ENCODE measurements around the gene STEAP1B.

Gene STEAP1B

DNA sequence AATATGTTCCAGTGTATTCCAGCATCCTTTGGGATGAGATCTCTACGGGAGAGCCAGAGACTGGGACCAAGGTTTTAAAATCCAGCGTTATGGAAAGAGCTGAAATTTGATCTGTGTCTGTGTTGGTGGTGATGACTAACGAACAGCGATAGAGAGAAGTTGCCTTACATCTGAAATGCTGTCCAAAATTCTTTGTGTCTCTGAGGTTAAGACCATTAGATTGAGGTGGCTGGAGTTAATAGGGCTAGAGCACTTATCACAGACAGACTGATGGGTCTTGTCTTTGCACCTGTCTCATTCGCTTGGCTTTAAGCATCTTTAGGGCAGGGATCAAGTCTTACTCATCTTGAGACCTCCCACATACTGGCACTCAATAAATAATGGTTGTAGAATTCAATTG, 102.0 kb downstream of the STEAP1B start:
- no peak for ATAC-seq

DNA sequence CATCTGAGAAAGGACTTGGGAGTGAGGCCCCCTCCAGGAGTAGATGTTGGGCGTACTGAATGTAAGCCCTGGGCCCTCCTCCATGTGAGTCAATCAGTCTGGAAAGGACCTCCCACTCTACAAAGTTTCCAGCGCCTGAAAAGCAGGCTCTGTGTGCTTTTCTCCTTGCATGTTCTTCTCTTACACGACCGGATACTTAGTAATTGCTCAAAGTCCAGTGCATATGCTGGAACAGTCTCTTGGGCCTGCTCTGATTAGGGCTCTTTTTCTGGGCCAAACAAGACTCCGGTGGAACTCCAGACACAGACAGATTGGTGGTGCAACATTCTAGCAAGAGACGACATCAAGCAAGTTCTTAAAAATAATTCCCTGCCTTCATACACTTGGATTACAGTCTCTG, 104.8 kb downstream of the STEAP1B start:
- ATAC-seq: no peak

DNA sequence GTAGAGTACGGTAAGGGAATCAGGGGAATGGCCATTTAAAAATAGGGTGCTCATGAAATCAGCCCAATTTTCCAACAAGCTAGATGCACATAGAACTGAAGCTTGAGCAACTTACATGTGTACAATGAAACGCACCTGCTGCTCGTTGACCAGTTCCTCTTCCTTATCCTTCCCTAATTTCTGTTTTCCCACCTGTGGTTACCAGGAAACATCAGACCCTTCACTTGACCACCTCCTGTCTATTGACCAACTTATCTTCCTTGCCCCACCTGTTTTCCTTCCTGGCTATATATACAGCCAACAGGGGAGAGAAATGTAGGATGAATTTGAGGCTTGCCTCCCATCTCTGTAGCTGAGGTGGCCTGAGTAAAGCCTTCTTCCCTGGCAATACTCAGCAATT, 105.2 kb downstream of the STEAP1B start:
- ATAC-seq: no peak

DNA sequence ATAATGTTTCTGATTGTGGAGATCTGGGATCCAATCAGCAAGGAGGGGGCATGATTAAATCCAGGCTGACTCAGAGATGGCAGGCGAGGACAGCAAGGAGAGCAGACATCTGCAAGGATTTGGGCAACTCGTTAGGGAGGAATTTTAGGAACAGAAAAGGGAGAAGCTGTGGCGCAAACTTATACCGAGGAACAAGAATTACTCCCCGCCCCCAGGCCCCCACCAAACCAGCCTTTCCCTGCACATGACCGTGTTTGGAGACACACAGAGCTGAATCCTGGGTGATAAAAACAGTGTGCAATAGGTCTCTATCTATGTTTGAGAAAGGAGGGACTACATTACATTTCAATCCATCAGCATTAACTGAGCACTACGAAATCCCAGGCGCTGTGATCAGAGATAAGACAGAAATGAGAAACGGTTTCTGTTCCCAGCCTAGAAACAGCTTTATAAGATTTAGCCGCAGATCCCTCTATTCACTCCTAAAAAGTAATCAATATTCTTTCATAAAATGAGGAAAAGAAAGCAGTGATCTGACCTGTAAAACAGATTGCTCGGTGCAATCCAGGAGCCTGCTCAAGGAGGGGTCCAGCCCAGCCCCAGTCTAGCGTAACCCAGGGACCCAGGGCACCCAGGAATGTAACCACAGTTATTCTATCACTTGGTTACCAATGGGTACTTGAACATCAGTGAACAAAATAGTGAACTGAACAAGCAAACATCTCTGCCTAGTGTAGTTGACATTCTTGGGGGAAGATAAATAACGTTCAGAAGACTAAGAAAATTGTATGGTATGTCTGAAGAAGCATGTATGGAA, 105.9 kb downstream of the STEAP1B start:
- ATAC-seq: no peak

DNA sequence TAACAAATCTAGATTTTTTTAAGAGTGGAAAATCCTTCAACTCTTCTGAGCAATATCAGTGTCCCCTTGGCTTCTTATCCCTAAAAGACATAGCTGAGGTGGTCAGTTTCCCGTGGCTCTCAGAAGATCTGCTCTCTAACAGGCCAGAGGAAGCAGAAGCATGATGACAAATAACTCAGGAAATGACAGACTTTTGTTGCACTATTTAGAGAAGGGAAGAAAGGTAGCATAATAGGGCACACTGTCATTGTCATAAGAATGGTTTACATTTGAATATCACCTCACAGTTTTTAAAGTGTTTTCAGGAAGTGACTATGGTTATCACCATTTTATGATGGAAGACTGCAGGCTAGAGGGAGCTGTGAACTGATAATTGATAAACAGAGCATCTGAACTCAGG, 109.5 kb downstream of the STEAP1B start:
- no peak for ATAC-seq

DNA sequence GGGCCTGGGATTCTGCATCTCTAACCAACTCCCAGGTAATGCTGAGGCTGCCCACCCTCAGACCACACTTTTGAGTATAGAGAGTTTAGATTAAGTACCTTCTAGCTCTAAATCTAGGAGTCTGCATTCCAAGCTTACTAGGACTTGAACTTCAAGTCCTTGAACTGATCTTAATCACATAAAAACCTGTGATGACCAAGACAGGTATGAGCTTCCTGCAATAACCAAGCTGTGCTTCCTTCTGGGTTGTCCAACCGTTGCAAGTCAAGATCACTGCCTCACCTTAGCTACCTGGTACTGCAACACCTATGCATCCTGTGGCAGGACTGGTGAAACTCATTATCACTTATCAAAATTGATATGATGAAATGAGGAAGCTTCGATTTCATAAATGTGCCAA, 110.1 kb downstream of the STEAP1B start:
- ATAC-seq: no peak

DNA sequence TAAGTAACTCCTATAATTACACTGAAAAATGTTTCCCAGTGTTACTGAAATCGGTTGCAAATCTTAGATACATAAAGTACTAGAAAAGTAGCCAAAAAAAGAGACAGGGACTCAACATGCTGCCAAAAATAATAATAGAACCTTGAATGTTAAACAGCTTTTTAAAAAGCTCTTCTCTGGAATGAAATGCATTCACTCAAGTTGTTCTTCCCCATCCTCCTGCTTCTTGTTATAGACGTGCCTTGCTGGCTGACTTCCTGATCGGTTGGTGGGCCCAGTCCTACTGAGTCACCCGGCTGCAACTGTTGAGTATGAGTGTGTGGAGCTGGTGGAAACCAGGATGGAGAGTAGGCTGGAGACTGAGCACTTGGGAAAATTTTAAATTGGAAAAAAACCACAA, 112.4 kb downstream of the STEAP1B start:
- ATAC-seq: no peak

DNA sequence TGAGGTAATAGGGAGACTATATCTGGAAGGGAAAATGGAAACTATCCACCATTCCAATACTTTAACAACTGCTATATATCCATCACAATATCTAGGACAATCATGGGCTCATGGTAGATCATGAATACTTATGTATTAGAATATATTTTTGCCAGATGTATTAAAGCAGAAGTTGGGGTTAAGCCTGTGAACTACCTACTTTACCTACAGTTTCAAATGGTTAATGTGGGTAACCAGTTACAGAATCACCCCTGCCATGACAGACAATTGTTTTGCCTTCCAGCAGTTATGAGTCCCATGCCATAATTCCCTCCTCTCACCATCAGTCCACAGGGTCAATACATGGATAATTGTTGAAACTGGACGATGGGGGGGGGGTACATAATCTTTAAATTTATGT, 113.1 kb downstream of the STEAP1B start:
- ATAC-seq: no peak

DNA sequence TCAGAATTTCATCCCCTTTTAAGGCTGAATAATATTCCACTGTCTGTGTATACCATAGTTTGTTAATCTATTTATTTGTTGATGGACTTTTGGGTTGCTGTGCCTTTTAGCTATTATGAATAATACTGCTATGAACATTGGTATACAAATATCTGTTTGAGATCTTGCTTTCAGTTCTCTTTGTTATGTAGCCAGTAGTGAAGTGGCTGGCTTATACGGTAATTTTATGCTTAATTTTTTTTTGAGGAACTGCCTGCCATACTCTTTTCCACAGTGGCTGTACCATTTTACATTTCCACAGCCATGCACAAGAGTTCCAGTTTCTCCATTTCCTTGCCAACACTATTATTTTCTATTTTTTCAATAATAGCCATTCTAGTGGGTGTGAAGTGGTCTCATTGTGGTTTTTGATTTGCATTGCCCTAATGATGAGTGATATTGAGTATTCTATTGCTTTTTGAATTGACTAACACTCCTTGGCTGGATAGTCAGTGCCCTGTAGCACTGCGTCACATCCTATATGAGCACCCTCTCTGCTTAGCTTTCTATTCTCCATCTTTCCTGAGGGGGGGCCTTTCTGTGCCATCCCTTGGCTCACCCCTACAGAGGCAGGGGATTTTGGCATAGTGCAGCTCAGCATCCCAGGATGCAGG, 113.7 kb downstream of the STEAP1B start:
- ATAC-seq: no peak

DNA sequence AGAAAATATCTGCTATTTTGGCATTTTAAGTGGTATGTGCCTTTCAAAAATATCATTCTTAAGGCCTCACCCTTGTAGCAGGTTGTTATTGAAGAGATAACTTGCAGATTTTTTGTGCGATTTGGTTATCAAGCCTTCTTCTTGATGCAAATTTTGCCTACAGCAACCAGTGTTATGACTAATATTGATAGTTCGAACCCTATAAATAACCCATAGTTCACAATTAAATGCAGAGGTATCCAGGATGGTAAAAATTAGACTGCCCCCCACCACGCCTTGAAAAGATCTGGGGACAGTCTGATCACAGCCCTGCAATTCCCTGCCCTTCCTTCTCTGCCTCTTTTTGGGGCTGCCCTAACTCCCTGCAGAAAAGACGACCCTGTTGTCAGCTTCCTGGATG, 114.7 kb downstream of the STEAP1B start:
- no peak for ATAC-seq

DNA sequence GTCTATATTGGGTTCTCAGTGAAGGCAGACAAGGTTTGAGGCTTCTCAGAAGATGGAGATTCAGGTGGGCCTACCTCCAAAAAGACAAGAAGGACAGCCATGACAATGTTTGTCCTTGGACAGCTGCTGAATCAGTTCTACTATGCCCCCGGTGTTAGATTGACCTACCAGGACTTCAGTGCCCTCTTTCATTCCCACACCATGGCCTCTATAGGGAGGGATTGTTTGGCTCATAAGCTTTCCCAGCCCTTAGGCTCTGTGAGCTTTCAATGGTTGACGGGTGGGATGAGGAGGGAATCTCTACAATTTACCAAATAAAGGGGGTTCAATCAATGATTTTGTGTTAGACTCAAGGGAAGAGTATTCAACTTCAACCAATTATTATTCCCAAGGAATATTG, 119.7 kb downstream of the STEAP1B start:
- no peak for ATAC-seq

DNA sequence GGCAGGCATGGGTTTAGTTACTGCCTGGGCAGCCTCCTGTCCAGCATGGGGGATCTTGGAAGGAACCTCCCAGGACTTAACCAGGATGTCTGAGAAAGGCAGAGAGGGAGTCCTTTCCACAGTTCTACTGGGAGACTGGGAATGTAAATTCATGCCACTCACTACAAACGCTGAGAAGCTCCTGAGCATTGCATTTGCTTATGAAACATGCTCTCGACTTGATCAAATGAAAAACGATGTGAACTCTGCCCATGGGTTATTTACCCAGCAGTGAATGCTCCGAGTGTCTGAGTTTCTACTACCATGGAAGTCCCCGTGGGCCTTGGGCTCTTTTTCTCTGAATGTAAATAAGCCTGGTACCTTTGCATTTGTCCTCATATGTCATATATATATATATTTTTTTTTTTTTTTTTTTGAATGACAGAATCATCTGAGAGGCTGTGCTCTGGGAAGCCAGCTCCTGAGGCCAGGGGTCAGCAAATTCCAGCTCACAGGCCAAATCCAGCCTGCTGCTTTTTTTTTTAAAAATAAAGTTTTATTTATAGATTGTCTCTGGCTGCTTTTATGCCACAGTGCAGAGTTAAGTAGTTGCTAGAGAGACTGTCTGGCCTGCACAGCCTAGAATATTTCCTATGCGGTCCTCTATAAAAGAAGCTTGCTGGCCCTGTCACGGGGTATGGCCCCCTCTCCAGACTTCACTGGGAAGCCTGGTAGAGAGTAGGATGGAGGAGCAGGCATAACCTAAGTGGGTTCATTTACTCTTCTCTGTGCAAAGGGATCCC, 121.6 kb downstream of the STEAP1B start:
- ATAC-seq: no peak

DNA sequence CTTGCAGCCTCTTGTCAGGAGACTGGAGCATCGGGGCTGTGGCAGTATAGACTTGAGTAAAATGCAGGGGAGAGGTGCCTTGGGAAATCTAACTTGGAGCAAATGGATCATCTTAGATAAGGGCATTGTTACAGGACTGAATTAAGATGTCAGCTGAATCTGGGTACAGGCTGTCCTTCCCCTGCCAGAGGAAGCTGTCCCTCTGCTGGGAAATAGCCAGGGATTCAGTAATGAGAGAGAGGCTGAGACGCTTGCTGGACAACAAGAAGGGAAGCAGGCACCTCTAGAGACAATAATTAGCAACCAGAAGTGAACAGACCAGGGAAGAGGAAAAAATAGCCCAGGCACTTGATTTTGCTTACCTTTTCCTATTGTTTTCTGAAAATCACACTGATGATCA, 122.3 kb downstream of the STEAP1B start:
- no peak for ATAC-seq

DNA sequence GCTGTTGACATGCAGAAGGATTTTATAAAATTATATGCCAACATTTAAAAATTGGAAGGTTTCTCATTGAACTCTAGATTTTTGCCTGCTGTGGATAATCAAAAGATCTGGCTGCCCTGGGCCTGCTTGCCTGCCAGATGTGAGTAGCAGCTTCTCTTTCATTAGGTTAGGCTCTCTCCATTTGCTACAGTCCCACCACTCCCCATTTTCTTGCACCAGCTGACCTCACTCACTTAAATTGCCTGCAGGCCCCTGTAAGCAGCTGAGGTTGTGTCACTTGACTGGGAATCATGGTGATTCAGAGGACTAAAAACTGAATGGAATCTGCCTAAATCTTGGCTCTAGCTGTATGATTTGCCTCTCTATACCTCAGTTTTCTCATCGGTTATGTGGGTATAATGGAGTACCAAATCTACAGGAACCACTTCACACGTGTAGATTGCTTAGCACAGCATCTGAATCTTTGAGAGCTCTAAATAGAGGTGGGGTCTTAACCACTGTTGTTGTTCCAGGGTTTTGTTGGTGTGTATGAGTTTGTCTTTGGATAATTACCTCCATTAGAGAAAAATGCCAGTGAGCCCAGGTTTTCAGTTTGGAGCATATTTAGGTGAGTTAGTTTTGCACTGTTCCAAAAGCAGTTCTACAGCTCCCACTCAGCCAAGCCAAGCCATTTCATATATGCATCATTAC, 124.5 kb downstream of the STEAP1B start:
- ATAC-seq: no peak

DNA sequence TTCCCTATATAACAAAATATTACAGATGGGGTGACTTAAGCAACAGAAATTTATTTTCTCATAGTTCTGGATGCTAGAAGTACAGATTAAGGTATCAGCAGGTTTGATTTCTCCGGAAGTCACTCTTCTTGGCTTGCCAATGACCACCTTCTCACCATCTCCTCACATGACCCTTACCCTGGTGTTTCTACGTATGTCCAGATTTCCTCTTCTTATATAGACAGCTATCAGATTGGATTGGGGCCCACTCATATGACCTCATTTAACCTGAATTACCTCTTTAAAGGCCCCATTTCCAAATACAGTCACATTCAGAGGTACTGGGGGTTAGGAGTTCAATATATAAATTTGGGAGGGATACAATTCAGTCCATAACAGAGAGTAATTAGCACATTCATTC, 126.1 kb downstream of the STEAP1B start:
- ATAC-seq: no peak

DNA sequence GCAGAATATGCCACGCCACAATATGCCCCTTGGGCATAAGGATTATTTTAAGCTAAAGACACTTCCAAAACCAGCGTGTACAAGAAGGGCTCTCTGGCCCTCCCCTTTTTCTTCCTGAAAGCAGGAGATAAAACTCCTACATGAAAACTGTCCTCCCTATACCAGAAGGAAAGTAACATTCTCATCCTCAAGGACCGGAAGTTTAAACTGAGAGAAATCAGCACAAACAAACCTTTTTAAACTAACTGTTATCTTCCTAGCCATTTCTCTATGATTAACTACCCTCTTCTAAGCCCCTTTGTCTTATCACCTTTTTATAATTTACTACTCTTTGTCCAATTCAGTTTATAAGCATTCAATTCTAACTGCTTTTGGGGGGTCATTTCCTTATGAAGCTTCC, 126.6 kb downstream of the STEAP1B start:
- no peak for ATAC-seq

DNA sequence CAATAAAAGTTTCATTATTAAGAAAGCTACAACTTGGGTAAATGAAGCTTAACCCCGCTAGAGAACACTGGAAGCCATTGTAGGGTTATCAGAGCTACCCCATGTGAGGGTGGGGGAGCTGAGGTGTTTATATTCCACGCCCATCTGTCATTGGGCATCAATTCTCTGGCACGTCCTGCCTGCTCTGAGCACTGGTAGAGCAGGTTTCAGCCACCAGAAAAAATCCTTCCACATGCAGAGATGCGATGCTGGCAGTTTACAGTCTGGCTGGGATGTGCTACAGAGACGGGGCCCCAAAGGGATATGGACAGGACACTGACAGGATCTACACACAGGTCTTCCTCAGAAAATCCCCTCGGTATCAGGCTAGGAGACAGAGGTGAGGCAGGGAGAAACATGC, 127.1 kb downstream of the STEAP1B start:
- no peak for ATAC-seq

DNA sequence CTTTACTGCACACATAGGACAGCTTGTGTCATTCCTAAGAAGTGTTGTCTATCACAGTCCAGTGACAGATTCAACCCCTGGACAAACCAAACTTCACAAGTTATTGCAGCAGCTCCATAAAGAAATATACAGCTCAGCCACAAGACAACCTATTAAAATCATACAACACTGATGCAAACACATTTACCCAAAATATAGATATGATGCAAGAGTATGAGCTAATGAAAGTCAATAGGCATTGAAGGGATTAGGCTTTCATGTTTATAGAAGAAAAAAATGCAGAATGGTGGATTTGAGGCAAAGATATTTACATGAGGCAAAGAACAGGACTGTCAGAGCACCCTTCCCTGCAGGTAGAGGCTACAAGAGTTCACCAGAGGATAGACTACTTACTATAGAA, 128.1 kb downstream of the STEAP1B start:
- ATAC-seq: no peak

Data from activated CD4-positive, CD25-positive, alpha-beta regulatory T cell treated with anti-CD3 and anti-CD28 coated beads, Interleukin-2, amount 50 U/mL, for 24 hours (primary cell).